ENCODE data around the gene YES1.

YES1 gene

GRCh38 chr18:697012-697411 lies 115.0 kb downstream of the YES1 start:
- H3K27ac ChIP-seq = no peak overlapping the region
- H3K36me3 ChIP-seq = peaks cover 3 to 58% (median 22%) of the 10 kb centered on the region in 3 donors
- DNase-seq = no peak
- H3K9me3 ChIP-seq = no peaks in the 10 kb centered on the region
- TF ChIP-seq CTCF (IDR thresholded peaks at IDR 0.05) = no peak
- H3K4me3 ChIP-seq = no peak overlapping the region
- intact Hi-C loops (cut with DNase I; ENCODE audit: low total_unique reads) = no loop called here
- H3K4me1 ChIP-seq = no peaks in the 10 kb centered on the region
- H3K27me3 ChIP-seq = no peaks in the 10 kb centered on the region

GRCh38 chr18:693466-694187 lies 118.4 kb downstream of the YES1 start:
- intact Hi-C loops (cut with DNase I; ENCODE audit: low total_unique reads) = no loop called here
- Histone ChIP-seq H3K36me3 (peaks cover 3 to 69% (median 27%) of the 10 kb centered on the region in 3 donors), H3K4me1 (no peaks in the 10 kb centered on the region), H3K27me3 (no peaks in the 10 kb centered on the region), H3K27ac (no peak overlapping the region), H3K9me3 (no peaks in the 10 kb centered on the region), H3K4me3 (no peak overlapping the region)
- no peak for TF ChIP-seq CTCF (IDR thresholded peaks at IDR 0.05)
- no peak for DNase-seq

GRCh38 chr18:692824-693223 lies 119.2 kb downstream of the YES1 start:
- Histone ChIP-seq H3K27ac (no peak overlapping the region), H3K9me3 (no peaks in the 10 kb centered on the region), H3K36me3 (peaks cover 3 to 69% (median 27%) of the 10 kb centered on the region in 3 donors), H3K27me3 (no peaks in the 10 kb centered on the region), H3K4me3 (no peak overlapping the region), H3K4me1 (no peaks in the 10 kb centered on the region)
- intact Hi-C loops (cut with DNase I; ENCODE audit: low total_unique reads) = no loop called here
- DNase-seq = no peak
- TF ChIP-seq CTCF (IDR thresholded peaks at IDR 0.05) = no peak

- TF ChIP-seq CTCF (IDR thresholded peaks at IDR 0.05) = no peak
- Histone ChIP-seq H3K9me3 (no peaks in the 10 kb centered on the region), H3K27ac (no peak overlapping the region), H3K4me1 (no peaks in the 10 kb centered on the region), H3K4me3 (no peak overlapping the region), H3K36me3 (peaks cover 1 to 82% (median 34%) of the 10 kb centered on the region in 3 donors), H3K27me3 (no peaks in the 10 kb centered on the region)
- DNase-seq = no peak
- intact Hi-C loops (cut with DNase I; ENCODE audit: low total_unique reads) = no loop called here
Observed at GRCh38 chr18:688323-688722, 123.7 kb downstream of the YES1 start.

GRCh38 chr18:686339-687111 lies 125.5 kb downstream of the YES1 start:
- no peak overlapping the region for H3K27ac ChIP-seq
- H3K4me3 ChIP-seq = no peak overlapping the region
- no peaks in the 10 kb centered on the region for H3K27me3 ChIP-seq
- peaks cover 11 to 81% (median 33%) of the 10 kb centered on the region in 3 donors for H3K36me3 ChIP-seq
- no peaks in the 10 kb centered on the region for H3K4me1 ChIP-seq
- no peak for TF ChIP-seq CTCF (IDR thresholded peaks at IDR 0.05)
- H3K9me3 ChIP-seq = no peaks in the 10 kb centered on the region
- intact Hi-C loops (cut with DNase I; ENCODE audit: low total_unique reads) = no loop called here
- no peak for DNase-seq

Measured in tibial artery (tissue), 4 donors.